PFSK-1 (cell line): ENCODE results near the gene ZFAND2A.

Experiments used
- FOXP2 ChIP-seq: optimal IDR thresholded peaks from 2 replicates; pipeline ENCODE3; 2011; ENCODE audit warnings: borderline replicate concordance, control low read depth, inconsistent platforms; ENCODE audit not compliant: insufficient read depth; ENCODE audit errors: extremely low read length, extremely low read depth
- POLR2AphosphoS5 ChIP-seq: IDR thresholded peaks from 2 replicates; pipeline ENCODE4 v1.6.1; 2012; ENCODE audit warnings: low read depth, mild to moderate bottlenecking, control low read depth, low read length, moderate library complexity
- REST ChIP-seq, 2 experiments: IDR thresholded peaks; 2 replicates each; pipeline versions ENCODE4 v1.6.1 to v1.8.0; 2011 to 2012; ENCODE audit warnings: low read depth in 2 of 2, low read length in 2 of 2, control low read depth in 1 of 2, inconsistent platforms in 1 of 2, mild to moderate bottlenecking in 1 of 2, moderate library complexity in 1 of 2; ENCODE audit not compliant: insufficient read depth in 1 of 2
- SIN3A ChIP-seq: IDR thresholded peaks from 2 replicates; pipeline ENCODE4 v1.6.1; 2012; ENCODE audit warnings: mild to moderate bottlenecking, low read length, moderate library complexity, borderline replicate concordance; ENCODE audit not compliant: insufficient read depth
- TAF1 ChIP-seq: IDR thresholded peaks from 2 replicates; pipeline ENCODE4 v1.6.1; 2012; ENCODE audit warnings: low read length, control low read depth, borderline replicate concordance; ENCODE audit not compliant: insufficient read depth

Gene ZFAND2A

DNA sequence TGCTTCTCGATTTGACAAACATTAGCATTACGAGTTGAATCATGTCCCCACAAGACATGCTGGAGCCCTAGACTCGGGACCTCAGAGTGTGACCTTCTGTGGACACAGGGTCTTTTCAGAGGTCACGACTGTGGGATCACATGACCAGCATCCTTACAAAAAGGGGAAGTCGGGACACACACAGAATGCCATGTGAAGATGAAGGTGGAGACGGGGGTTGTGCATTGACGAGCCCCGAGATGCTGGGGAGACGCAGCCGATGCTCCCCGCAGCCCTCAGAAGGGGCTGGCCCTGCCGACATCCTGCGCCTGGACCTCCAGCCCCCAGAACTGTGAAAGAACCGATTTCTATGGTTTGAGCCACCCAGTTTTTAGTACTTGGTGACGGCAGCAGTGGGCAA is 7.5 kb downstream of the ZFAND2A start:
- TF ChIP-seq REST (IDR thresholded peaks at IDR 0.05; ENCODE audit: insufficient read depth in 1 of 2, low read depth in 2 of 2, low read length in 2 of 2): no peak
- no peak for TF ChIP-seq SIN3A
- no peak for TF ChIP-seq TAF1
- TF ChIP-seq POLR2AphosphoS5: no peak
- no peak for TF ChIP-seq FOXP2

DNA sequence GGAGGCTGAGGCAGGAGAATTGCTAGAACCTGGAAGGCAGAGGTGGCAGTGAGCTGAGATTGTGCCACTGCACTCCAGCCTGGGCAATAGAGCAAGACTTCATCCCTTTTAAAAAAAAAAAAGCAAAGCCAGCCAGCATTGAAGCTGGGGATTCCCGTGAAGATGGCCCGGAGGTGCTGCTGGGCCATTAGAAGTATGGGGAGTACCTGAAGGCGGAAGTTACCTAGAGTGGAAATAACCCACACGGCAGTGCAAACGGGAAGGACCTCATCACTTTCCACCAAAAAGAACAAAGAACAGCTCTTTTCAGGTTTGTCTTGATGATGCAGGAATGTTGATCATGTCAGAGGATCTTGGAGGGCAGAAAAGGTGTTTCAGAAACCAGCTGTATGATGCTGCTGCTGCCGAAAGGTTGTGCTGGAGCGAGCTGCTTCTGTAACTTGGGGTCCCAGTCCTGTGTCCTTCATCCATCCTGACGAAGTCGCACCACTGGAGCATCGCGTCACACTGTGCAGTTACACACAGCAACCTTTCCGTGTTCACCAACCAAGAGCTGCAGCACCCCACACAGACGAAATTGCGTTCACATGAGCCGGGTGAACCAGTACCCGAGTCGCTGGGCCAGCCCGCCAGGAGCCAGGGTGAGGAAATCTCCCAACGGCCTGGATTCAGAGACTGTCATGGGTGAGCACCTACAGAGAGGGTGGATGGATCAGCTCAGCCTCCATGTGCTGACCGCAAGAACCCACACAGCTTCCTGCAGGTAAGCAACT is 8.2 kb downstream of the ZFAND2A start:
- TF ChIP-seq REST (IDR thresholded peaks at IDR 0.05; ENCODE audit: insufficient read depth in 1 of 2, low read depth in 2 of 2, low read length in 2 of 2) (no peak), FOXP2 (no peak), POLR2AphosphoS5 (no peak), TAF1 (no peak), SIN3A (no peak)

- TF ChIP-seq TAF1 (no peak), SIN3A (no peak), REST (IDR thresholded peaks at IDR 0.05; ENCODE audit: insufficient read depth in 1 of 2, low read depth in 2 of 2, low read length in 2 of 2) (no peak), POLR2AphosphoS5 (no peak), FOXP2 (no peak)
Observed at GRCh38 chr7:1151156-1151555, 8.8 kb downstream of the ZFAND2A start.

DNA sequence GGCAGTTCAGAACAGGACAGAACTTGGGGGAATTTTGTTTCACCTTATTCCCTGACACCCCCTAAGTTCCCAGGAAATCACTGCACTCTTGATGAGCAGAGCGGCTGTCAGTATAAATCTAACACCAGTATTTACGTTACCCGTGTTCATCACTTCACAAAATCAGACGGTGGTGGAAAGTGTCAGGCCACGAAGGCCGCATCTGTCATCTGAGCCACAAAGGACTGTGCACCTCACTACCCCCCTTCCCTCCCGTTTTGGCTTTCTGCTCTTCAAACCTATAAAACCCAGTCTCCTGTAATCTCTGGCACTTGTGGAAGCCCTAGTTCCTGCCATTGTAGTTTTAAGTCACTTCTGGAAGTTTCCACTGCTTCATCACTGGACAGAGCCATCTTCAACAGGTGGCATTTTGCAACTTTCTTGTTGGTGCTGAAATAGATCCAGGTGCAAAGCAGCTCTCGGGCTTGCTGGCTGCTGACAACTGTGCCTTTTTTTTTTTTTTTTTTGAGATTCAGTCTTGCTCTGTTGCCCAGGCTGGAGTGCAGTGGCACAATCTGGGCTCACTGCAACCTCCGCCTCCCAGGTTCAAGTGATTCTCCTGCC is 9.5 kb downstream of the ZFAND2A start:
- TF ChIP-seq SIN3A (no peak), TAF1 (no peak), POLR2AphosphoS5 (no peak), FOXP2 (no peak)

DNA sequence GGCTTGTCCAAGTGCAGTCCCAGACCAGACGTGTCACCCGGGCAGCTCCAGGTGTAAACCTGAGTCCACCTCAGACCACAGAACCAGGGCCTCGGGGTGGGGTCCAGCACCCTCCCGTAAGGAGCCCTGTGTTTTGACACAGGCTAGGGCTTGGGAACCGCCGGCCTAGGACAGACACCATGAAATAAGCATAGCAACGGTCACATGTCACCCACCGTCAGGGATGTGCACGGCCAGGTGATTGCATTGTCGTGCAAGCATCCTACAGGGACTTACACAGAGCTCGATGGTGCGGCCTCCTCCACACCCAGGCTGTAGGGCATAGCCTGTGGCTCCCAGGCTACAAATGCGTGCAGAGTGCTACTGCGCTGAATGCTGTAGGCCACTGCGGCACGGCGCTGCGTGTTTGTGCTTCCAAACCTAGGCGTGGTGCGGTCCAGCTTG is 10.6 kb downstream of the ZFAND2A start:
- TF ChIP-seq SIN3A (no peak), TAF1 (no peak), REST (IDR thresholded peaks at IDR 0.05; ENCODE audit: insufficient read depth in 1 of 2, low read depth in 2 of 2, low read length in 2 of 2) (no peak), FOXP2 (no peak), POLR2AphosphoS5 (no peak)
